HG03469 (cell line): ENCODE data around the gene TCEA2.

Experiments
- ATAC-seq: cut with Tn5 transposase; IDR thresholded peaks from one replicate; pipeline ENCODE4 v1.9.1; 2021; ENCODE audit warnings: mild to moderate bottlenecking, moderate library complexity, moderate number of reproducible peaks; ENCODE audit not compliant: unreplicated experiment

TCEA2 gene

GRCh38 chr20:64062596-64063388 is at the start of gene TCEA2:
TCEA2 (plus strand) TSS chr20:64063198; CDS start chr20:64063313, 115 bp downstream.
- ATAC-seq, result peak; percentile 38

DNA sequence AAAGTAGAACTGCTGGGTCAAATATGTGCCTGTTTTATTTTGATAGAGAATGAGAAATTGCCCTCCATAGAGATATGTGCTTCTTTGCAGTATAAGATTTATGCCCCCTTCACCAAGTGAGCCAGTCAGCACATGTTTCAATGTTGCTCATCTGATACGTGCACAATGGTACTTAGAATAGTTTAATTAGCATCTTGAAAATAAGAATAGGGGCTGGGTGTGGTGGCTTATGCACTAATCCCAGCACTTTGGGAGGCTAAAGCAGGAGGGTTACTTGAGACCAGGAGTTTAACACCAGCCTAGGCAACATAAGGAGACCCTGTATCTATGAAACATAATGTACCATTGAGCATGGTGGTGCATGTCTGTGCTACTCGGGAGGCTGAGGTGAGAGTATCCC is 47.4 kb upstream of the TCEA2 start:
- ATAC-seq, result no peak

DNA sequence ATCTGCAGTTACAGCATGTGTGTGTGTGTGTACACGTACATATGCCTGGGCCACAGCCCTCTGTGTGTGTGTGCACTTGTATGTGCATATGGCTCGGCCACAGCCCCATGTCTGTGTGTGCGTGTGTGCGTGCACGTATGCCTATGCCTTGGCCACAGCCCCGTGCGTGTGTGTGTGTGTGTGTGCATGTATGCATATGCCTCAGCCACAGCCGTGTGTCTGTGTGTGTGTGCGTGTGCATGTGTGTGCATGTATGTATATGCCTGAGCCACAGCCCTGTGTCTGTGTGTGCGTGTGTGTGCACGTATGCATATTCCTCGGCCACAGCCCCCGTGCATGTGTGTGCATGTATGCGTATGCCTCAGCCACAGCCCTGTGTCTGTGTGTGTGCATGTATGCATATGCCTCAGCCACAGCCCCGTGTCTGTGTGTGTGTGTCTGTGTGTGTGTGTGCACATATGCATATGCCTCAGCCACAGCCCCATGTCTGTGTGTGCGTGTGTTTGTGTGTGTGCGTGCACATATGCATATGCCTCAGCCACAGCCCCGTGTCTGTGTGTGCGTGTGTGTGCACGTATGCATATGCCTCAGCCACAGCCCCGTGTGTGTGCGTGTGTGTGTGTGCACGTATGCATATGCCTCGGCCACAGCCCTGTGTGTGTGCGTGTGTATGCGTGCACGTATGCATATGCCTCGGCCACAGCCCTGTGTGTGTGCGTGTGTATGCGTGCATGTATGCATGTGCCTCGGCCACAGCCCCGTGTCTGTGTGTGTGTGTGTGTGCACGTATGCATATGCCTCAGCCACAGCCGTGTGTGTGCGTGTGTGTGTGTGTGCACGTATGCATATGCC is 41.6 kb upstream of the TCEA2 start:
- ATAC-seq, result no peak

- ATAC-seq, result no peak
Observed at GRCh38 chr20:64022671-64023360, 40.2 kb upstream of the TCEA2 start.

DNA sequence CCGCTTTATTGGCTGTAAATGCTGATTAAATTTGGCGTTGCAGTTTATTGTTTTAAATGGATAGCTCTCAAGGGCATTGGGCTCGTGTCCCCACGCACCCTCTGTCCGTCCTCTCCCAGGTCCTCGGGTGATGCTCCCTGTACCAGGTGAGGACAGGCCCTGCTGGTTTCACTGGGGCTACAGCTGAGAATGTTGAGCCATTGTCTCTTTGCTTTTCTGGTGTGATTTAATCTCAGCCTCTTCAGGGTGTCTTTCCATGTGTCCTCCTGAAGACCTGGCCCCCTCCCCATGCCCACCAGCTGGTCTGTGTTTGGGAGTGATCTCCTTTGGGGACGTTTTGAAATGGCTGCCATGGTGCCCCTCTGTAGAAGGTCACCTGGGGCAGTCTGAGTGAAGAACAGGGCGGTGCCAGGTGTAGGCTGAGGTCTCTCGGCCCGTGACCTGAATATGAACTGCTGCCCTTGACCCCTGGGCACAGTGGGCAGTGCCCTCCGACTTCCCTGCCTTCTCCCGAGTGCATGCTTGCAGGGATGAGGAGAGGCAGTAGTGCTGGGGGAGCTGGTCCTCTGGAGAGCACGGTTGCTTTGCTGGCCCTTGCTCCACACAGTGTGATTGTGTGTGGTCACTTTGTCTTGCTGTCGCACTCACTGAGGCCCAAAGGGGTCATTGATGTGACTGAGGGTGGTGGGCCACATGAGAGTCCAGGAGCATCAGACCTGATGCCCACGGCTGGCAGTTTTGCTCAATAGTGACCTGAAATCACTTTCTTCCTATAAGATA is 39.4 kb upstream of the TCEA2 start:
- ATAC-seq, result no peak

DNA sequence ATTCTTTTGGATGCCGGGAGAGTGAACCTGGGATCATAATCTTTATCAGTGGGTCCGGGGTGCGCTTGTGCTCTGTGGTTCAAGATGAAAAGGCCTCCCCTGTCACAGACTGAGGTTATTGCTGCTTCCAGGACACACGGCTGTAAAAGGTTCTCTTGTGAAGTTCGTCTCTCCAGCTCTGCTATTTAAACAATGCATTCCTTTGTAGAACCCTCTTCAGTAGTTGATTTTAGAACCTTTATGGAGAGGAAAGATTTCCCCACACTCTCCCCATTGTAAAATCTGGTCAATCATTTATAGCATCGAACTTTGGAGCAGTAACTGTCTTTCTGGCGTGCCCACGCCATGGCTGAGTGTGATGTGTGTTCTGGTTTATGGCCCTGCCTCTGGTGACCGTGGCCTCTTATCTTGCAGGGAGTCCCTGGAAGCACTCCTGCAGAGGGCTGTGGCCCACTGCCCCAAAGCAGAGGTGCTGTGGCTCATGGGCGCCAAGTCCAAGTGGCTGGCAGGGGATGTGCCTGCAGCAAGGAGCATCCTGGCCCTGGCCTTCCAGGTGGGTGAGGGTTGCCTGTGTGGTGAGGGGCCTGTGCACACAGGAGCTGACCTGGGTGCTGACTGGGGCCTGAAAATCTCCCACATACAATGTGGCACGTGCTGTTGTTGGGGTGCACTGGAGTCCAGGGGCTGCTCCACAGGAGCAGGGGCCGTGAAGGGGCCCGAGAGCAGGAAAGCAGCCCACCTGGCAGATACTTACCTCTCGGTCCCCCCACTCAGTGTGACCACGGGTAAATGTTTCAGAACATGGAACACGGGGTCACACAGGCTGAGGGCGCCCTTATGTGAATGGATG is 38.6 kb upstream of the TCEA2 start:
- ATAC-seq, result no peak

GRCh38 chr20:64025101-64025825 is 37.7 kb upstream of the TCEA2 start:
- no peak for ATAC-seq

- no peak for ATAC-seq
Observed at GRCh38 chr20:64025826-64026412, 37.1 kb upstream of the TCEA2 start.

- ATAC-seq, result no peak
Observed at GRCh38 chr20:64027981-64028685, 34.9 kb upstream of the TCEA2 start.

- ATAC-seq, result no peak
Observed at GRCh38 chr20:64029293-64030117, 33.5 kb upstream of the TCEA2 start.

DNA sequence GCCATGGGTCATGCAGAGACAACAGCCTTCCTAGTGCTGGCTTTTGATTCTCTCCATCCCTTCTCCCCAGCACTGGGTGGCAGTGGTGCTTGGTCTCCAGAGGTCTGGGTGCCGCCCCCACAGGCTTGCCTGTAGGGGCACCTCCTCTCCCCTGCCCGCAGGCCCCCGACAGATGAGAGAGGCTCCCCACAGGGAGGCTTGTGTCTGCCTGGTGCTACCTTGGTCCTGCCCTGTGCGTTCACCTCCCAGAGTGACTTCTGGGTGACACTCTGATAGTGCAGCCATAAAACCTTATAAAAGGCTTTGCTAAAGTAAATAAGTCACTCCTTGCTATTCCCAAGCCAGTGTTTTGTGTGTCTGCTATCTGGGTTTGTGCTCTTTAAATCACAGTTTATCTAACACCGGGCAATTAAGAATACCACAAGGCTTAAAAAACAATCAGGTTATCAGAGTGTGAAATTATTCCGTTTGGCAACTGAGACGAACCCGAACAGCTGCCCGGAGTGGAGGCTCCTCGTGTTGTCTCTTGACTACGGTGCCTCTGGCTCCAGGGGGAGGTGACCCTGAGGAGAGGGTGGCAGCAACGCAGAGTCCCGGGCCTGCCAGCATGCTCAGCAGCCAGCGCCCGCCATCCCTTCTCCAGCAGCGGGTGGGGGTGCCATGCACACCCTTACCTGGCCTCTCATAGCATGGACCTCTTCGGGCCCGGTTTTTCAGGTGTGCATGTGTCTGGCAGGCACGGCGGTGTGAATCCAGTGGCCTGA is 32.4 kb upstream of the TCEA2 start:
- no peak for ATAC-seq

- no peak for ATAC-seq
Observed at GRCh38 chr20:64031822-64032314, 31.1 kb upstream of the TCEA2 start.

- ATAC-seq, result no peak
Observed at GRCh38 chr20:64032706-64033624, 30.0 kb upstream of the TCEA2 start.

DNA sequence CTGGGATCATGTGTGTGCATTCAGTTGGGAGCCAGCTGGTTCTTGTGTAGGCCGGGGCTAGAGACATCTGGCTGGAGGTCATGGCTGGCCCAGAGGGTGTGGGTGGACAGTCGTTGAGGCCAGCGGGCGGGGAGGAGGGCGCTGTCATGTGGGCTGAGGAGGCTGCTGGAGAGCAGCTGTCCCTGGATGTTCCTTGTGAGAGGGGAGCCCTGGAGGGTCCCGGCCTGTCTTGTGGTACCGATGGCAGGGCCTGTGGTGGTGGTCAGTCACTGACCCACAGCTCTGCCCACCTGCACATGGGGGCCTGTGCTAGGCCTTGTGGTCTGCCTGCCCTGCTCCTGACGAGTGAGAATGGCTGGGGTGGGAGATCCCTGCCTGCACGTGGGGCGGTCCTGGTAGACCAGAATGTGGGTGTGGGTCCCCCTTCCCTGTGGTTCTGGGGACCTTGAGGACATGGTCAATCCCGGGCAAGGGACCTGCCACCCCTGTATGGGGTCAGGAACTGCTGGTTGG is 29.0 kb upstream of the TCEA2 start:
- ATAC-seq, result no peak
